GM12878 (cell line): Measurements from ENCODE around the gene UBE2E3. TPM values are rescaled to one million over a fixed set of nuclear protein-coding genes. Genes with fewer than 3 reads are reported as not detected.

Source experiments
- ATAC-seq: fragments of 200-7000 bp; cut with Tn5 transposase; 3 replicates; pipeline ENCODE4 v1.9.1; 2020; ENCODE audit warnings: mild to moderate bottlenecking, moderate library complexity
- BruUV-seq: library from RNA; stranded (reverse); fragments of 400-500 nt; replicated peaks from 2 replicates; lab custom pipeline; 2021; lab: Mats Ljungman, UMichigan
- CTCF ChIA-PET: fragments of 300-600 bp; sonication (Branson Sonifier 250); formaldehyde crosslinking; extraction: SDS; loops from one replicate; lab custom pipeline; 2021; ENCODE audit warnings: inconsistent platforms; lab: Yijun Ruan, JAX
- POLR2A ChIA-PET: fragments of 350-600 bp; formaldehyde crosslinking; extraction: SDS; loops from one replicate; lab custom pipeline; 2021; ENCODE audit warnings: inconsistent platforms; lab: Charles Lee
- RAD21 ChIA-PET: fragments of 300-600 bp; sonication (Branson Sonifier 250); formaldehyde crosslinking; loops from one replicate; lab custom pipeline; 2023; ENCODE audit warnings: antibody characterized with exemption; ENCODE audit not compliant: unreplicated experiment; lab: Charles Lee
- SMC1A ChIA-PET: fragments of 300-600 bp; sonication (Branson Sonifier 250); formaldehyde crosslinking; loops from one replicate; lab custom pipeline; 2023; ENCODE audit not compliant: unreplicated experiment, uncharacterized antibody; lab: Charles Lee
- DNase-seq: peaks from one replicate; pipeline ENCODE4 v3.0.0-alpha.2; 2011; ENCODE audit warnings: low read depth, low spot score
- FAIRE-seq: peaks from 3 replicates; lab custom pipeline; 2011; peaks lifted over from hg19 to GRCh38; lab: Jason Lieb, UNC
- H2AFZ ChIP-seq: 2 replicates; pipeline ENCODE4 v1.6.0; 2011; ENCODE audit warnings: low read depth, low read length, control low read depth; ENCODE audit not compliant: control insufficient read depth
- H3K27ac ChIP-seq: 2 replicates; pipeline ENCODE4 v1.5.1; 2011; ENCODE audit warnings: control low read depth; ENCODE audit not compliant: control insufficient read depth, insufficient read depth
- H3K27me3 ChIP-seq, 2 experiments: replicated peaks in 1 of 2; 2 replicates each; pipeline versions ENCODE4 v1.6.0 to v1.6.1; 2011; ENCODE audit warnings: low read length in 1 of 2; ENCODE audit not compliant: control insufficient read depth in 2 of 2, insufficient read depth in 2 of 2
- H3K36me3 ChIP-seq, 2 experiments: 2 replicates each; pipeline ENCODE4 v1.5.1; 2011; ENCODE audit warnings: low read length in 1 of 2; ENCODE audit not compliant: control insufficient read depth in 2 of 2, insufficient read depth in 2 of 2
- H3K4me1 ChIP-seq: 2 replicates; pipeline ENCODE4 v1.6.1; 2011; ENCODE audit warnings: mild to moderate bottlenecking, low read length, moderate library complexity, mixed read lengths; ENCODE audit not compliant: control insufficient read depth, insufficient read depth
- H3K4me2 ChIP-seq: 2 replicates; pipeline ENCODE4 v1.6.0; 2011; ENCODE audit warnings: control low read depth; ENCODE audit not compliant: control insufficient read depth, insufficient read depth
- H3K4me3 ChIP-seq: fragments of 200-600 bp; sonication (generic); 2 replicates; pipeline ENCODE4 v1.5.1; 2016
- H3K79me2 ChIP-seq: 2 replicates; pipeline ENCODE4 v1.6.0; 2011; ENCODE audit warnings: low read length; ENCODE audit not compliant: control insufficient read depth, insufficient read depth
- H3K9ac ChIP-seq: 2 replicates; pipeline ENCODE4 v1.8.0; 2011; ENCODE audit warnings: low read length, control low read depth, mixed read lengths; ENCODE audit not compliant: control insufficient read depth, insufficient read depth
- H3K9me3 ChIP-seq: replicated peaks from 3 replicates; pipeline ENCODE4 v1.5.1; 2011; ENCODE audit warnings: mild to moderate bottlenecking, low read length; ENCODE audit not compliant: control insufficient read depth, insufficient read depth
- H4K20me1 ChIP-seq: 2 replicates; pipeline ENCODE4 v1.6.0; 2011; ENCODE audit not compliant: control insufficient read depth, insufficient read depth
- DPF2 ChIP-seq: fragments of 450-650 bp; IDR thresholded peaks from 2 replicates; pipeline ENCODE4 v1.6.1; 2017; ENCODE audit warnings: mild to moderate bottlenecking
- ETV6 ChIP-seq, 2 experiments: fragments of 450-650 bp in 1 of 2; IDR thresholded peaks in 1 of 2; conservative IDR thresholded peaks in 1 of 2; 2 replicates each; pipeline ENCODE4 v1.6.1; 2014; ENCODE audit warnings: antibody characterized with exemption in 1 of 2, borderline replicate concordance in 1 of 2, low read depth in 1 of 2, mild to moderate bottlenecking in 1 of 2, moderate library complexity in 1 of 2
- FOXM1 ChIP-seq: IDR thresholded peaks from 2 replicates; pipeline ENCODE4 v1.6.1; 2012; ENCODE audit warnings: low read depth, mild to moderate bottlenecking, inconsistent platforms, low read length, moderate library complexity
- GABPA ChIP-seq: IDR thresholded peaks from 2 replicates; pipeline ENCODE4 v1.6.1; 2014; ENCODE audit warnings: antibody characterized with exemption, low read depth, mild to moderate bottlenecking, inconsistent platforms
- IRF5 ChIP-seq: fragments of 450-650 bp; IDR thresholded peaks from 2 replicates; pipeline ENCODE4 v1.6.1; 2017; ENCODE audit warnings: borderline replicate concordance
- NR2C2 ChIP-seq: IDR thresholded peaks from 2 replicates; pipeline ENCODE4 v1.6.1; 2011; ENCODE audit warnings: borderline replicate concordance, low read depth; ENCODE audit not compliant: control insufficient read depth, insufficient read length
- RAD21 ChIP-seq: IDR thresholded peaks from 2 replicates; pipeline ENCODE4 v1.6.1; 2011; ENCODE audit warnings: mild to moderate bottlenecking, low read depth, low read length, moderate library complexity; ENCODE audit not compliant: insufficient read depth
- SIX5 ChIP-seq: IDR thresholded peaks from 2 replicates; pipeline ENCODE4 v1.6.1; 2011; ENCODE audit warnings: mild to moderate bottlenecking, low read depth, low read length, moderate library complexity; ENCODE audit not compliant: severe bottlenecking
- SMARCA5 ChIP-seq: fragments of 450-650 bp; IDR thresholded peaks from 2 replicates; pipeline ENCODE4 v1.6.1; 2017; ENCODE audit warnings: mild to moderate bottlenecking
- SMC3 ChIP-seq: IDR thresholded peaks from 2 replicates; pipeline ENCODE4 v1.6.1; 2011; ENCODE audit warnings: low read length, improper control_type of control experiment, borderline replicate concordance
- TCF12 ChIP-seq: IDR thresholded peaks from 2 replicates; pipeline ENCODE4 v1.6.1; 2011; ENCODE audit warnings: low read depth, mild to moderate bottlenecking, low read length
- TCF7 ChIP-seq: IDR thresholded peaks from 2 replicates; pipeline ENCODE4 v1.6.1; 2014; ENCODE audit warnings: antibody characterized with exemption, borderline replicate concordance
- ZNF592 ChIP-seq: fragments of 450-650 bp; IDR thresholded peaks from 2 replicates; pipeline ENCODE4 v1.6.1; 2017; ENCODE audit warnings: mild to moderate bottlenecking, moderate library complexity
- WGBS: methylation state at CpG from one replicate; pipeline ENCODE4 v1.1.6; 2016; ENCODE audit warnings: low lambda C conversion rate; ENCODE audit not compliant: insufficient replicate concordance, insufficient coverage; ENCODE audit errors: missing lambda C conversion rate; 5-methylcytosine and 5-hydroxymethylcytosine counted together
- in situ Hi-C: fragments of 300-500 bp; cut with MboI; formaldehyde crosslinking; loops from 9 replicates; pipeline ENCODE4 v1.14.3; 2018; ENCODE audit warnings: mixed read lengths
- intact Hi-C: fragments of 100-400 bp; cut with micrococcal nuclease; formaldehyde crosslinking; loops from one replicate; pipeline ENCODE4 v1.14.2; 2022; ENCODE audit not compliant: unreplicated experiment
- polyA plus RNA-seq, 11 experiments: library from polyadenylated mRNA; depleted of rRNA in 4 of 11; unstranded in 6 of 11; stranded (reverse) in 5 of 11; fragments of >200 nt; fragmentation: Nextera tagmentation in 4 of 11; fragmentation: Illumina TruSeq in 1 of 11; extraction: Ambion mirVana in 4 of 11; extraction: Trizol in 1 of 11; gene quantifications; 1 replicate in 1 of 11; 2 replicates in 10 of 11; pipeline versions ENCODE4 v1.2.1 to v1.2.3, GENCODE V29; 2011 to 2016; ENCODE audit warnings: inconsistent platforms in 2 of 11, missing spikeins in 2 of 11, low read depth in 1 of 11
- total RNA-seq, 4 experiments: library from RNA; depleted of rRNA in 3 of 4; stranded (reverse); fragments of >200 nt in 3 of 4; fragmentation: Illumina TruSeq in 1 of 4; extraction: Trizol in 1 of 4; gene quantifications; 2 replicates each; pipeline versions ENCODE4 v1.2.1 to v1.2.3, GENCODE V29; 2013 to 2021

The UBE2E3 gene
- total and polyA plus RNA-seq, 10 of the 15 experiments (the other 5 are each of a cell fraction or from before 2014, with no cell fraction given), result 14.9 to 50.0 (median 26.2) TPM

GRCh38 chr2:180934911-180935310, 45.5 kb upstream of the UBE2E3 start:
- BruUV-seq, result no TSS peak
- Histone ChIP-seq H3K4me3 (no peak overlapping the region), H3K79me2 (no peaks in the 10 kb centered on the region), H3K9ac (no peak overlapping the region), H4K20me1 (no peaks in the 10 kb centered on the region), H3K4me1 (0 out of 2 replicates have a peak, but pooled peaks cover 3% of the 10 kb centered on the region), H2AFZ (no peak overlapping the region), H3K27ac (no peak overlapping the region), H3K4me2 (no peak overlapping the region), H3K36me3 (no peaks in the 10 kb centered on the region), H3K27me3 (no peaks in the 10 kb centered on the region), H3K9me3 (peaks cover 6% of the 10 kb centered on the region)
- intact Hi-C loops (no loop called here), in situ Hi-C loops (no loop called here)
- CTCF ChIA-PET, result no interaction called here
- ATAC-seq (no peak), DNase-seq (no peak), FAIRE-seq (no peak)
- RAD21 ChIA-PET, result no interaction called here
- TF ChIP-seq NR2C2 (no peak), IRF5 (no peak), TCF12 (no peak), TCF7 (no peak), DPF2 (no peak), FOXM1 (no peak), GABPA (no peak), SMC3 (no peak), RAD21 (no peak), SMARCA5 (no peak), ZNF592 (no peak), ETV6 (conservative IDR thresholded peaks at IDR 0.05 in 1 of 2, IDR thresholded peaks at IDR 0.05 in 1 of 2; ENCODE audit: borderline replicate concordance in 1 of 2, low read depth in 1 of 2) (no peak), SIX5 (no peak)
- SMC1A ChIA-PET, result interaction anchor here (0.7 kb wide), 1 partner anchor 383 kb away, joined by 3 read pairs; no protein-coding TSS in a partner anchor
- POLR2A ChIA-PET, result no interaction called here
- WGBS, result 0% methylated on average over 1 of the region's 1 CpG
